GDM1 (cell line): ENCODE measurements around the gene SLC9A7.
"Not testable (repeated sequence)": the region's sequence is repeated elsewhere in the genome, so short reads cannot be mapped to it uniquely, and the experiment has no call there.

Experiments used
- DNase-seq: peaks from one replicate; lab custom pipeline; 2025; lab: John Stamatoyannopoulos, UW

Gene SLC9A7

DNA sequence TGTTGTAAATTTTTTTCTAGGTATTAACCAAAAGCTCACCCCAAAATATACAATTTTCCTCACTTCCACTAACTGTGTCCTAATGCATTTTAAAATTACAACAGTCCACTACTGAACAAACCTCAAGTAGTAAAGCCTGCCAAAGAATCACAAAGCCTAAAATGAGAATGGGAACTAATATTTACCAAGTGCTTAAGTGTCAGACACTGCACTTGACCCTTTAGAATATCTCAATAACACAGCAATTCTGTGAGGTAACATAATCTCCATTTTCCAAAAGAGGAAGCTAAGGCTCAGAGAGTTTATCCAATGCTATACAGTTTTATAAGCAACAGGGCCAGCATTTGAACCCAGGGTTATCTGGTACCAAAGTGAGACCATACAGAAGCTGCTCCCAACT, 4.9 kb downstream of the SLC9A7 start:
- no peak for DNase-seq

DNA sequence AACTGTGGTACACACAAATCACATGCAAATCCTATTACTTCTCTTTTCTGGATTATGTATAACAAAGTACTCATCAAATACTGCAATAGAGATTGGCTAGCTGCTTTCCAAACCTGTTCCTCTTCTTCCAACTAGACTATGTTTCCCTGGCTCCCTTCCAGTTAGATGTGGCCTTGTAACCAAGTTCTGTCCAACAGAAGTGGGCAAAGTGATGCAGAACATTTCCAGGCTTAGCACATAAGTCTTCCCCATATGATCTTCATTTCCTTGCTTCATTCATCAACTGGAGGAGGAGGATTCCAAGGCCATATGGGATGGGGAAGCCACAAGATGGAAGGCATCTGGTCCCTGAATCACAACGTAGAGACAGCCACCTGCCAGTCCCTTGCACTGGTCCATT, 8.0 kb downstream of the SLC9A7 start:
- DNase-seq, result peak; percentile 0

DNA sequence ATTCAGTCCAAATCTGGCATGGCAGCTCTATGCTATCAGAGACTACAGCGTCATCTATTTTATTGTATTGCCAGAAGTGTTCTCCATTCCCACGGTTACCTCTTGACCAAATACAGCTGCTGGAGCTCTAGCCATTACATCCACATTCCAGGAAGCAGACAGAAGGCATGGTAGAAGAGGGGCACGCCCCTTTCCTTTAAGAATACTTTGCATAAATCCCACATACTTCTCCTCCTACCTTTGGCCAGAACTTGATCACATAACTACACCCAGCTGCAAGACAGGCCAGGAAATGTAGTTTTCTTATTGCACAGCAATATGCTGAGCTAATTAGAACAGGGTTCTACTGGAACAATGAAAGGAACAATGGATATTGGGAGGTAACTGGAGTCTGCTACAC, 14.9 kb downstream of the SLC9A7 start:
- no peak for DNase-seq

DNA sequence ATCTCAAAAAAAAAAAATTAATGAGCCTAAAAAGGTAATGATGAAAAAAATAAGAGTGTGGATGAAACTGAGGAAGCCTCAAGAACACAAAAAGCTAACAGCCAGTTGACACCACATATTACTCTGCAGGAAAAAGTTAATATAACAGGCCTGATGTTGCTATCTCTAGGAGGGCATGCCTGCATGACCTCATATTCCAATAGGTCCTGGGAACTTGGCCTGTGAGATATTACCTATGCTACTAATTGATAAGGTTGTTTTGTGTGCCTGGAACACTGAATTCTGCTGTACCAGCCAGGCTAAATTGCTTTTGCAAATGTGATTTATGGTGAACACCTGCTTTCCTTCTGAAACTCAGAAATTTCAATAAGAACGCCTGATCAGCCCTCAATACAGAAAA, 15.9 kb downstream of the SLC9A7 start:
- DNase-seq, result no peak

DNA sequence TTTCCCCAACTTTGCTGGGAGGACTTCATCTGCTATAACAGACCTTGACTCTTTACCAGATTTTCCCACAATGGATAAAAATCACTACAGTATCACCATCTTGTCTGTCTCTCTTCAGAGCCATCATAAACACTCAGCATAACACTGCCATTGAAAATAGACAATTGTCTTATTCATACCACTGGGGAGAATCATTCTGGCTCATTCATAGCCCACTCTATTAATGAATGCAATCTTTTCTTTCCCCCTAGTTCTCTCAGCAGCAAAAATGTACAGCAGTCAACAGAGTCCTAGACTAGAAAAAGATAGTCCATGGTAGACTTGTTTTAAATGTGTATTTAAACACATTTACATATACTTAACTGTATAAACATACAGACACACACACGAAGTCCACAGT, 19.2 kb downstream of the SLC9A7 start:
- no peak for DNase-seq

DNA sequence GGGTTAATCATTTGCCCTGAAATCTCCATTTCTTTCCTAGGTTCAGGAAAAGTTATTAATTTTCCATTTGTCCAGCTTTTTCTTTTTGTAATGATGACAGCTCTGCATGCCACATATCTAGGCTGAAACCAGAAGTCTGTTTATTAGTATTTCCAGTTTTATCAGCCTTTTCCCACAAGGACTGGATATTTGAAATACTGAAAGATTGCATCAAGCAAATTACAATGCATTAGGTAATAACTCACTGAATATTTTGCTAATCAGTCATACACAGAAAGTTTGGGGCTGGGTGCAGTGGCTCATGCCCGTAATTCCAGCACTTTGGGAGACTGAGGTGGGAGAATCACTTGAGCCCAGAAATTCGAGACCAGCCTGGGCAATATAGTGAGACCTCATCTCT, 21.5 kb downstream of the SLC9A7 start:
- DNase-seq, result no peak

DNA sequence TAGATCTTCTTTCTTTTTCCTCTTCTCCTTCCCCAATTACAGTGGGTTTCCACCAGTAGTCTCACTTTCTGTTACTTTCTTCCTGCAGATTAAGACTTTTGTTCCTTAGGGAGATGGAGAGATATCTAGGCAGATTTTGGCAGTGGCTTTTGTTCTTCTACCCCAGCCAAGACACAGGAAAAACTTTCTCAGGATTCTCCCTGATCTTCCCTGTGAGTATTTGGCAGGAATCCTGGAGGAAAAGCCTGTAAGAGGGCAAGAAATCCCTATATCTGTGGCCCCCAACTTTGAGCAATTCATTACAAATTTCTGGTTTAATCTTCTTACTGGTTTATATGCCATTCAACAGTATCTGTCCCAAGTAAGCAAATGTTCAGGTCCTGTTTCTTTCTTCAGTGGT, 21.9 kb downstream of the SLC9A7 start:
- DNase-seq, result no peak

DNA sequence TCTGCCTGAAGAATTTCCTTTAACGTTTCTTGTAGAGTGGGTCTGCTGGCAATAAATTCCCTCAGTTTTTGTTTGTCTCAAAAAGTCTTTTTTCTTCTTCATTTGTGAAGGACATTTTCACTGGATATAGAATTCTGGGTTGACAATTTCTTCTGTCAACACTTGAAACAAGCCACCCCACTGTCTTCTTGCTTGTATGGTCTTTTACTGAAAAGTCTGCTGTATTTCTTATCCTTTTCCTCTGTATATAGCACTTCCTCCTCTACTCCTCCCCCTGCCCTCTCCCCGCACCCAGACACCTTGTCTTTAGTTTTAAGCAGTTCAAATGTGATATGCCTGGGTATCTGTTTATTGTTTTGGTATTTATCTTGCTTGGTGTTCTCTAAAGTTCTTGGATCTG, 23.3 kb downstream of the SLC9A7 start:
- DNase-seq, result no peak

DNA sequence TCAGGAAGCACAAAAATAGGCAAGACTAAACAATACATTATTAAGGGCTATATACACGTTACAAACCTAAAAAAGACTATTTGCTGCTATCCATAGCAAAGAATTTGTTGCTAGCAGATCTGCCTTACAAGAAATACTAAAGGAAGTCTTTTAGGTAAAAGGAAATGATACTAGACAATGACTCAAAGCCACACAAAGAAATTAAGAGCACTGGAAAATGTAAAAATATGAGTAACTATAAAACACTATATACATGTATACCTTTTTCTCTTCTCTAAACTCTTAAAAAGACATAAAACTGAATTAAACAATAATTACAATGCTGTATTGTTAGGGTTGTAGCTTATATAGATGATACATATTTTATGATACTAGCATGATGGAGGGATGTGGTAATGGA, 25.7 kb downstream of the SLC9A7 start:
- no peak for DNase-seq

DNA sequence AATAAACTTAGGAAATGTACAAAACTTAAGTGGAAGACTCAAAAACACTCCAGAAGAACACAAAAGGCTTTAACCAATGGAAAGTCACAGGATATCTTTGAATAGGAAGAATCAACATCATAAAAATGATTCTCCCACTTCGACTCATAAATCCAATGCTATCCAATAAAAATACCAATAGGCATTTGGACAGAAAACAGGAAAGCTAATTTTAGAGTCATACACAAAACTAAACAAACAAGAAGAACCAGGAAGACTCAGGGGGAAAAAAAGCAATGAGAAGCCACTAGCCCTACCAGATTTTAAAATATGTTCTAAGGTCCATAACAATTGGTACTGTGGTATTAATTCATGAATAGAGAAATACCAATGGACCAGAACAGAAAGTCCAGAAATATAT, 28.2 kb downstream of the SLC9A7 start:
- DNase-seq, result no peak

DNA sequence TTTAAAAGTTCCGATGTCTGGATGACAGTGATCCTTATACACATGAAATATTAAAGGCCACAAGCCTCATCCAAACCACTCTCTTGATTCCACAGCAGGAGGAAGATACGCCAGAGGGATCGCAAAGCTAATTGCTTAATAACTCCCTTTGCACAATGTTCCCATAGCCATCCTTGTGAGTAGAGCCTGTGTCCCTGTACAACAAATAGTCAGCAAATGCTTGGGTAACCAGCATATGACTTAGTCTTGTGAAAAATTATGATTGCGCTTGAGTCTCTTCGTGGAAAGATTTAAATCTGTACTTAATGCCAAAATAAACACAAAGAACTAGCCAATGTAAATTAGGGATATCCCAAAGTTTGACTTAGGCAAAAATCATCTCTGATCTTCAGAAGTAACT, 31.5 kb downstream of the SLC9A7 start:
- DNase-seq, result no peak

DNA sequence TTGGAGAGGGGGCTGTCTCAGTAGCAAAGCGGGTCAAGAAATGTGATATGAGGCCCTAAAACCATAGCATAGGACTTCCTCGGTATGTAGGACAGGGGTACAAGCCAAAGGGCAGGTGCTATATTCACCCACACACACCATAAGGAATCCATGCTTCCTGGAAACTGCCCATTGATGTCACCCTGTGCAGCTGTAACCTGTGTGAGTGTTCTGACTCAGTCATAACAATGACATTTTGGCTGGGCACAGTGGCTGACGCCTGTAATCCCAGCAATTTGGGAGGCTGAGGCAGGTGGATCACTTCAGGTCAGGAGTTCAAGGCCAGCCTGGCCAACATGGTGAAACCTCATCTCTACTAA, 35.4 kb downstream of the SLC9A7 start:
- DNase-seq, result not testable (repeated sequence)

DNA sequence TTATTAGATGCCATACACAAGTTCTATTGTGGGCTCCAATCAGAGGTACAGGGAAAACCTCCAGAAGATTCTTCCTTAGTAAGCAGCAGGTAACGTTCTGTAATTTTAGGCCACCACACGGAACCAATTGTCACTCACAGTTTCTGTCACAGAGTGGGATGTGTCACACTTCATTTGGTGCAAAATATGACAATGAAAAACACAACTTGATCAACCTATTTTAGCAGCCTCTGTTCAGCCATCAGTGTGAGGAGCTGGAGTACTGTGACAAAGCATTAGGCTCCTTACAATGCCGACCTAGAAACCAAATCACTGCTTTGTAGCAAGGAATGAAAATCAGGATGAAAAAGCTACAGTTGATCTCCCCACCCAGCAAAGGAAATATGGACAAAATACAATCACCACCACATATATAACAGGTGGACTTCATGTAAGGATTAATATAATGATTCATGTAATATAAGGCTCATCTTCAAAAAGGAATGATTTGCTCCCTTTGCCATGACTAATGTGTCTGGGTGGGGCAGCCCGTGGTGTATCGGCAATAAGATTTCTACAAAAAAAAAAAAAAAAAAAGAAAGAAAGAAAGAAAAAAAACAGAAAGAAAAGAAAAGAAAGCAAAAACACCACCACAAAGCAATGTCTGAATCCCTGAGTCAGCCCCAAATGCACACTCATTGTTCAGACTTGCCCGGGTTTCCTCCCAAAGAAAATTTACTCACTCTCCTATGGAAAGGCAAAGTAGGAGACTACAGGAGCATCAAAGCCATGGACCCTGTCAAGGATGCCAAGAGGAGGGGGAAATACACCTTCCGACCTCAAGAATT, 36.0 kb downstream of the SLC9A7 start:
- no peak for DNase-seq

DNA sequence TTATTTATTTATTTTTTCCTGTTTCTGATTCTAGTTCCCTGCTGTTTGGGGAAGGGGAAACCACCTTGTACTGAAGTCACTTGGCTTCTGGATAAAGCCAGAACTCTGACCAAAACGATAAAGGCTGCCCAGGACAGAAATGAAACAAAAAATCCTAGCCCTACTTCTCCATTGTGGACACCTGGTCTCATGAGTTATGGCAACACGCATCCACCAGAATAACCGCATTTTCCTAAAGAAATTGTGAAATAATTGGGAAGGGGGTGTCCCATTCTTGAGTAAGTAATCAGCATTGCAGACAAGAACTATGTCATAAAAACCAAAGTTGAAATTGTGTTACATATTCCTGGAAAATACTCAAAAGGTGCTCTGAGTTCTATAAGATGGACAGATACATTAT, 42.1 kb downstream of the SLC9A7 start:
- no peak for DNase-seq

DNA sequence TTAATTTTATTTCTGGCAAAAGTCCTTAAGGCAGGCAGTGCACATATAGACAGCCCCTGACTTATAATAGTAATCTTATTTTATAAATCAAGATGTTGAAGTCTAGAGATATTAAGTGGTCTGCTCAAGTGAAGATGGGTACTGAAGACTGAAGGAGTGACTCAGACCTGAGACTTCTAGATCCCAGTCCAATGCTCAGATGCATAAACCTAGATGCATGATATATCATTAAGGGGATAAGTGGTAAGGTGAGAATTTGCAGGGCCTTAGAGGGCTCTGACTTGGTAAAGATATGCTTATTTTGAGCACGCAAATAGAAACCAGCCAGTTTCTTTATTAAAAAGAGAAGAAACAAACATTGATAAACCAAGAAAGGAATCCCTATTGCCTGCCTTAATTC, 42.9 kb downstream of the SLC9A7 start:
- no peak for DNase-seq

DNA sequence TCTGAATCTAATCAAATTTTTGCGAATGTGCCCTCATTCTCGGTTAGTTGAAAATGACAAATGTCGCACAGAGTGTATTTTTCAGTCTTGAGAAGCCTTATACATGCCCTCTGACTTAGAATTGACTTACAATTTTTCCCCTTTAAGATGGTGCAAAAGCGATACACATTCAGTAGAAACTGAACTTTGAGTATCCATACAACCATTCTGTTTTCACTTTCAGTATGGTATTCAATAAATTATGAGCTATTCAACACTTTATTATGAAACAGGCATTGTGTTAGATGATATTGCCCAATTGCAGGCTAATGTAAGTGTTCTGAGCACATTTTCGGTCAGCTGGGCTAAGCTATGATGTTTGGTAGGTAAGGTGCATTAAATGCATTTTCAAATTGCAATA, 43.4 kb downstream of the SLC9A7 start:
- no peak for DNase-seq

DNA sequence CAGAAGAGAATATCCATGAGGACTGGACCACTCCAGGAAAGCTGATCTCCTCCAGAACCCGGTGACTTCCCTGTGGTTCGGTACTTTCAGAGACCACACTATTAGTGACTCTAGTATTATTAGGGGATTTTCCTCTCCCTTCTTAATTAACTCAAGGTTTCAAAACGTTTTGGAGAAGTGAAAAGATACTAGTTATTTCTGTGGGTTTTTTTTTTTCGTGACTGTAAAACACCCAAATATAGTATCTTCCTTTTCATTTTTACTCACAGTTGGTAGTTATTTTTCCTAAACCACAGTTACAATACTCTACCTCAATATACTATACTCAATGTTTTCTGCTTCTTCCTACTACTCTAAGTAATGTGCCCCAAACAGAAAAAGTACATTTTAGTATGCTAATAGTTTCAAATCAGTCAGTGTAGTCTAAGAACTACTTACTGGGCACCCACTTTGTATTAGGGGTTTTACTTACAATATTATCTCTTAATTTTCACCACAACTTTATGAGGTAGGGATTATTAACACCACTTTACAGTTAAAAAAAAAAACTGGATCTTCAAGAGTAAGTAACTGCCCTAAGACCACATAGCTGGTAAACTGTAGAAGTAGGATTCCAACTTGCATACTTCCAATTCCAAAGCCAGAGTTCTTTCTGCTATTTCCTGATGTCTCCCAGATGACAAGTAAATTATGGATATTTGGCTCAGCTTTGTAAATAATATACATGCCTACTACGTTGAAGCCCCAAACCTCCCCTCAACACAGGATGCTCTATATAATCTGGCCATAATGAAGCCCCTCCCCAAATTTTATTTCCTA, 45.0 kb downstream of the SLC9A7 start:
- no peak for DNase-seq

DNA sequence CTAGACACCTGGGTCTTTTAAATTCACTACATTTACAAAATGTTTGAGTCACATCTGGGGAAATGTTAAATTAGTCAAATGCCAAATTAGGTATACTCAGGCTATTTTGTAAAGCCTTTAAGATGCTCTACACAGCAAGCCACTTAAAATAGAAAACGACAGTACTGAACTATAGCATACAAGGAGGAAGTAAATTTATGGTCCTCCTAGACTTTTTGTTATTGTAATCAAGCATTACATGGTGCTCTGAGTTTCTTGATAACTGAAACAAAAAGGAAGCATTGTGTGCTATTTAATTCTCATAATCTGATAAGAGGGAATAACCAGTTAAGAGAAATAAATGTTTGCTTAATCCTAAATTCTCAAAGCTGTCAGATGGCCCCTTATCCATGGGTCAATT, 46.2 kb downstream of the SLC9A7 start:
- no peak for DNase-seq

DNA sequence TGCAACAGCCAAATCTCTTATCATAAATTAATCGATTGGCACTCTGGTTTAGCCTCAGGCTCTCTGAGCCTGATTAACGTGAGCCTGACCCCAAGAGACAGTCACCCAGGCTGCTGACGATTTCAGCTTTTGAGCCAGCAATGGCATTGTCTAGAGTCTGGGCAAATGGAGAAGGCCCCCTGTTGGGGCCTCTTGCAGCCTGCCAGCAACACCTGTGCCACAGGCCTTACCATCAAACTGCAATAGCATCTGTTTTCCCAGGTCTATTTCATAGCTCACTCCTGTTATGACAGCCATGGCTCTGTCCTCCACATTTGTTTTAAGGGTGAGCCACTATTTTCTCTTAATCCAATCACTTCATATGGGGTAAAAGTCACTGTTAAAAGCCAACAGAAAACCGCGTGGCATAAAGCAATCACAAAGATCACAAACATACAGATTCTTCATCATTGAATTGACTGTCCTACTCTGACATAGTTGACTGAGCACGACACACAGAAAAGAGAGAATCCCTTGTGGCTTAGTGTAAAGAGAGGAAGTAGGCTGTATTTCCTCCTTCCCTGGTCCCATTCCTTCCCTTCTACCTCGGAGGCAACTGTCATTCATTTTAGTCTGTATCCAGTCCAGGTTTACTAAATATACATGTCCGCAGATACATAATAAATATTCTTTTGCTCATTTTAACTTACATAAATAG, 47.8 kb downstream of the SLC9A7 start:
- no peak for DNase-seq

DNA sequence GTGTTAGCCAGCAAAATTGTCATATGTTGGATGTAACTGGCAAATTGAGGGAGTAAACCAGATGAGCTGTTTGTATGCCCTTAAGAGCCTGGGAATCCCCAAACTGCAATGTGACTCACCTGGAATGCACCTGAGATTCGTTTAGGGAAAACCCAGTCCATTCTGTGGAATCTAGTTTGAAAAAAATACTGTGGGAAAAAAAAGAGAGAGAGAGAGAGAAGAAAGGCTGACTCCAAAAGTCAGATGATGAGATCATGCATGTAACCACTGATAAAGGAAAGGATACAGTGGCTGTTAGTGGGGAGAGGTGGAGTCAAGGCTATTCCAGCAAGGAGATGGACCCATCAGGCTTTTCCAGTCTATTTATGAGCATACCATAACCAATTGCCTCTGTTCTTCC, 48.5 kb downstream of the SLC9A7 start:
- DNase-seq, result no peak

DNA sequence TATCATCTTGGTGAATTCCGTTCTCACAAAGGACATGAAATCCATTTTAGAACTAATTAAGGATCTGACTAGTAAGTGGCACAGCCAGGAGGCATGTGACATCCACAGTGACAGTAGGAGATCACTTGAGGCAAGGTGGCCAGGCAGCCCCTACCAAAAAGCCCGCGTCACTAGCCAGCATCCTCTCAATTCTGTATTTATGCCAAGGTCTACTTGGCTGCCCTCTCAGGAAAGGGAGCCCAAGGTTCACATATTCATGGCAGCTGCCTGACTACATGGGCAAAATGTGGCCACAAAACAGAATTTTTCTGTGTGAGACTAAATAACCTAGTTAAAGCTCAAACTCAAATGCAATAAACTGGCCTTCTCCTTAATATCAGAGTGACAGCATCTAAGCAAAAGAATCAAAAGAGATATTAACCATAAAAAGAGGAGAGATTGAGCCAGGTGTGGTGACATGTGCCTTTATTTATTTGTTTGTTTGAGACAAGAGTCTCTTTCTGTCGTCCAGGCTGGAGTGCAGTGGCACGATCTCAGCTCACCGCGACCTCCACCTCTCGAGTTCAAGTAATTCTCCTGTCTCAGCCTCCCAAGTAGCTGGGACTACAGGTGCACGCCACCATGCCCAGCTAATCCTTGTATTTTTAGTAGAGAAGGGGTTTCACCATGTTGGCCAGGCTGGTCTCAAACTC, 51.5 kb downstream of the SLC9A7 start:
- DNase-seq, result no peak

DNA sequence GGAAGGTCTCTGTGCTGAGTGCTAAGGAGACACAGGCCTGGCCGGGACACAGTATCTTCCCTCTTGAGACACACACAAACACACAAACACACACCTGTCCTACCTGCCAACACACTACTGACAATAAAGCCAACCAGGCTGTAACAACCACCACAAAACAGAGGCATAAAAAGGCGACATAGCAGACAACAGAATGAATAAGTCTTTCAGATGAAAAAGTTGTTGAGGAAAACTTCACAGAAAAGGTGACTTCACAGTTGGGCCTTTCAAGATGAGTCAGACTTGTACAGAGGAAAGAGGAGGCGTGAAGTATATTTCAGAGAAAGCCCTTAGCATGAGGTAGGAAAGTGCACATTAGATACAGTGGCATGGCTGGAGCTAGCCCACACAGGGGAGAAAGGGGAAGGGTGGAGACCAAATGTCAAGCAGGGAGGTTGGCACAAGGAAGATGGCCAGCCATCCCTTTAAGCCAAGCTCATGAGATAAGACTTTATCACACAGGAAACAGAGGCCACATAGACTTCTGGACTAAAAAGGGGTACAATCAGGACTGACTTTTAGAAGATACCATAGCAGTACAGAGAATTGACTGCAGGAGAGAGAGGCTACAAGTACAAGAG, 54.0 kb downstream of the SLC9A7 start:
- peak; percentile 44 for DNase-seq
